B cell (primary cell): Measurements from ENCODE around the gene SC5D.

ENCODE experiments used
- EZH2 ChIP-seq: IDR thresholded peaks from 2 replicates; pipeline ENCODE4 v1.6.1; 2012; ENCODE audit warnings: borderline replicate concordance, low read depth, mild to moderate bottlenecking, moderate library complexity, low read length; ENCODE audit not compliant: insufficient read depth, poor library complexity, severe bottlenecking
- TF ChIP-seq, protein P1 (sequence below): fragments of 200-600 bp; IDR thresholded peaks from one replicate; pipeline ENCODE4 v1.8.0; 2022; ENCODE audit warnings: antibody characterized with exemption, mild to moderate bottlenecking

DNA sequence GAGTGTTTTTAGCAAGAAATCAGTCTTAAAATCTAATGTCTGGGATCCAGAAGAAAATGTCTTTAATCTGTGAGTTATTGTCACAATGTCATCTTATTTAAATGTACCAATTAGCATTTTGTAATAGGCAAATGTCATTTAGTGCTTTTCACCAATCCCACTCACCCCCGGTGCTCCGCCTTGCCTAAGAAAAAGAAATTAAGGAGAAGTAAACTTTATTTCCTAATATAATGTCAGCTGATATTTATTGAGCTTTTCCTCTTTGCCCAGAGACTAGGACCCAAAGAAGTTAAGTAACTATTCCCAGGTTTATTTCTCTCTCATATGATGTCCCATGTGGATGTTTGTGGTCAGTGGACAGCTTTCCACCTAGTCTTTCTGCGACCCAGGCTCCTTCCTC is 16.2 kb downstream of the SC5D start:
- TF ChIP-seq, protein P1, sequence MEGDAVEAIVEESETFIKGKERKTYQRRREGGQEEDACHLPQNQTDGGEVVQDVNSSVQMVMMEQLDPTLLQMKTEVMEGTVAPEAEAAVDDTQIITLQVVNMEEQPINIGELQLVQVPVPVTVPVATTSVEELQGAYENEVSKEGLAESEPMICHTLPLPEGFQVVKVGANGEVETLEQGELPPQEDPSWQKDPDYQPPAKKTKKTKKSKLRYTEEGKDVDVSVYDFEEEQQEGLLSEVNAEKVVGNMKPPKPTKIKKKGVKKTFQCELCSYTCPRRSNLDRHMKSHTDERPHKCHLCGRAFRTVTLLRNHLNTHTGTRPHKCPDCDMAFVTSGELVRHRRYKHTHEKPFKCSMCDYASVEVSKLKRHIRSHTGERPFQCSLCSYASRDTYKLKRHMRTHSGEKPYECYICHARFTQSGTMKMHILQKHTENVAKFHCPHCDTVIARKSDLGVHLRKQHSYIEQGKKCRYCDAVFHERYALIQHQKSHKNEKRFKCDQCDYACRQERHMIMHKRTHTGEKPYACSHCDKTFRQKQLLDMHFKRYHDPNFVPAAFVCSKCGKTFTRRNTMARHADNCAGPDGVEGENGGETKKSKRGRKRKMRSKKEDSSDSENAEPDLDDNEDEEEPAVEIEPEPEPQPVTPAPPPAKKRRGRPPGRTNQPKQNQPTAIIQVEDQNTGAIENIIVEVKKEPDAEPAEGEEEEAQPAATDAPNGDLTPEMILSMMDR: no peak
- TF ChIP-seq EZH2: no peak
